ENCODE measurements around the gene MTFR1L.

The MTFR1L gene

DNA sequence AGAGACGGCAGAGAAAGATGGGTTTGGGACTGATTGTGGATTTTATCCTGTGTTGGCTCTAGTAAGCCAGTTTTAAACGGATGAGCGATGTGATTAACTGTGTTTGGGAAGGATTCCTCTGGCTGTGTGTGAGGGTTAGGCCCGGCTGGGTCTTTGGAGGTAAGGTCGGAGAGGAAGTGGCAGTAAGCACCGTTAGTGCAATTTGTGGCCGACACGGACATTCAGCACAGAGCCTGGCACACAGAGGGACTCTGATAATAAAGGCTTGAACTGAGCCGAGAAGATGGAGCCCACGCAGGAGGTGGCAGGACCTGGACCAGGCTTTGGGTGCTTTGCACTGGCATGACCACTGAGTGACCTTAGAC is 1.3 kb downstream of the MTFR1L start:
- 0 out of 2 replicates have a peak, but pooled peaks have one; percentile 22 for TF ChIP-seq MYC (IDR thresholded peaks at IDR 0.05; ENCODE audit: low read depth, low read length)
- TF ChIP-seq, protein P1, sequence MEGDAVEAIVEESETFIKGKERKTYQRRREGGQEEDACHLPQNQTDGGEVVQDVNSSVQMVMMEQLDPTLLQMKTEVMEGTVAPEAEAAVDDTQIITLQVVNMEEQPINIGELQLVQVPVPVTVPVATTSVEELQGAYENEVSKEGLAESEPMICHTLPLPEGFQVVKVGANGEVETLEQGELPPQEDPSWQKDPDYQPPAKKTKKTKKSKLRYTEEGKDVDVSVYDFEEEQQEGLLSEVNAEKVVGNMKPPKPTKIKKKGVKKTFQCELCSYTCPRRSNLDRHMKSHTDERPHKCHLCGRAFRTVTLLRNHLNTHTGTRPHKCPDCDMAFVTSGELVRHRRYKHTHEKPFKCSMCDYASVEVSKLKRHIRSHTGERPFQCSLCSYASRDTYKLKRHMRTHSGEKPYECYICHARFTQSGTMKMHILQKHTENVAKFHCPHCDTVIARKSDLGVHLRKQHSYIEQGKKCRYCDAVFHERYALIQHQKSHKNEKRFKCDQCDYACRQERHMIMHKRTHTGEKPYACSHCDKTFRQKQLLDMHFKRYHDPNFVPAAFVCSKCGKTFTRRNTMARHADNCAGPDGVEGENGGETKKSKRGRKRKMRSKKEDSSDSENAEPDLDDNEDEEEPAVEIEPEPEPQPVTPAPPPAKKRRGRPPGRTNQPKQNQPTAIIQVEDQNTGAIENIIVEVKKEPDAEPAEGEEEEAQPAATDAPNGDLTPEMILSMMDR (IDR thresholded peaks at IDR 0.05; ENCODE audit: low read depth, low read length), result no peak
- TF ChIP-seq POLR2A (IDR thresholded peaks at IDR 0.05; ENCODE audit: extremely low read depth, insufficient read length), result no peak
- TF ChIP-seq, protein P2, sequence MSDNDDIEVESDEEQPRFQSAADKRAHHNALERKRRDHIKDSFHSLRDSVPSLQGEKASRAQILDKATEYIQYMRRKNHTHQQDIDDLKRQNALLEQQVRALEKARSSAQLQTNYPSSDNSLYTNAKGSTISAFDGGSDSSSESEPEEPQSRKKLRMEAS (IDR thresholded peaks at IDR 0.05; ENCODE audit: low read depth, low read length), result no peak
- peak; percentile 58 for DNase-seq (ENCODE audit: low read depth)
- H3K4me3 ChIP-seq (ENCODE audit: low read depth, low read length), result peak overlapping the region; percentile 78

DNA sequence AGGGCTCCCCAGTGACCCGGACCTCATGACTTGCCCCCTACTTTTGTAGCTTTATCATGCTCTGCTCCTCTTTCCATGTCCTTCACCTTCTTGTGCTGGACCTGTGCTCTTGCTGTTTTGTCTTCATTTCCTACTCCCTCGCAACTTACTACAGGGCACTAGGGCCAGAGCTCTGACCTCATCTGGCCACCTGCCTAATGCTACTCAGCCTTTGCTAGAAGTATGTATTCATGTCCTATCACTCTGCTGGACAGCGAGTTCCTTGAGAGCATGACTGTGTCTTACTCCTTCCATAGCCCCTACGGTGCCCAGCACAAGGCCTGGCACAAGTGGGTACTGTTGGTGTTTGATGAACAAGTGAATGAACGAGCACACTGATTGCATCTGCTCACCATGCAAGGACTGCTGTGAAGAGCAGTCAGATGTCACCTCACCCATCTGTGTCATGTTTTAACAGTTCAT is 1.9 kb downstream of the MTFR1L start:
- no peak for DNase-seq (ENCODE audit: low read depth)
- TF ChIP-seq MYC (IDR thresholded peaks at IDR 0.05; ENCODE audit: low read depth, low read length) (0 out of 2 replicates have a peak, but pooled peaks have one; percentile 7), POLR2A (IDR thresholded peaks at IDR 0.05; ENCODE audit: extremely low read depth, insufficient read length) (no peak)
- TF ChIP-seq, protein P1 (IDR thresholded peaks at IDR 0.05; ENCODE audit: low read depth, low read length), result no peak
- TF ChIP-seq, protein P2 (IDR thresholded peaks at IDR 0.05; ENCODE audit: low read depth, low read length), result no peak
- peak overlapping the region; percentile 78 for H3K4me3 ChIP-seq (ENCODE audit: low read depth, low read length)

DNA sequence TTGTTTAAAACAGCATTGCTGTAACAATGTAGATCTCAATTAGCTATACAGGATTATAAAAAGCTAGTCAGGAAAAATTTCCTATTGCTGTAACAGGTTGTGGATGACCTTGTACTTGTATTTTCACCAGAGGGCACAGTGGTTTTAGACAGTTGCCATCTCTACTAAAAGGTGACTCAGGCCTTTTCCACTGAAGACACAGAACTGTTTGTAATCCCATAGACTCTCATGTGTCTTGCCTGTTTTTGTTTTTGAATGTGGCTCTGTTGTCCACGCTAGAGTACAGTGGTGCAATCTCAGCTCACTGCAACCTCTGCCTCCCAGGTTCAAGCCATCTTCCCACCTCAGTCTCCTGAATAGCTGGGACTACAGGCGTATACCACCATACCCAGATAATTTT is 5.9 kb downstream of the MTFR1L start:
- no peak overlapping the region for H3K4me3 ChIP-seq (ENCODE audit: low read depth, low read length)
- TF ChIP-seq MYC (IDR thresholded peaks at IDR 0.05; ENCODE audit: low read depth, low read length), result no peak
- no peak for TF ChIP-seq POLR2A (IDR thresholded peaks at IDR 0.05; ENCODE audit: extremely low read depth, insufficient read length)
- TF ChIP-seq, protein P1 (IDR thresholded peaks at IDR 0.05; ENCODE audit: low read depth, low read length), result no peak
- TF ChIP-seq, protein P2 (IDR thresholded peaks at IDR 0.05; ENCODE audit: low read depth, low read length), result no peak
- no peak for DNase-seq (ENCODE audit: low read depth)

DNA sequence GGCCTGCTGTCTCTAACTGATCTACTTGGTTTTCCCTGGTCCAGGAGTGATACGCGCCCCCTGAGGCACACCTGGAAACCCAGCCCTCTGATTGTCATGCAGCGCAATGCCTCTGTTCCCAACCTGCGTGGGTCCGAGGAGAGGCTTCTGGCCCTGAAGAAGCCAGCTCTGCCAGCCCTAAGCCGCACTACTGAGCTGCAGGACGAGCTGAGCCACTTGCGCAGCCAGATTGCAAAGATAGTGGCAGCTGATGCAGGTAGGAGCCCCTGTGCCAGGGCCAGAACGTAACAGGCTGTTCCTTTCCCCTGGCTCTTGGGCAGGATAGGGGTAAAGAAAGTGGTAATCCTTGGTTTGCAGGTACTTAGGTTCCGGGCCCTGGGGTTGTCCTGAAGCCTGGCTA is 6.8 kb downstream of the MTFR1L start:
- H3K4me3 ChIP-seq (ENCODE audit: low read depth, low read length), result no peak overlapping the region
- TF ChIP-seq, protein P1 (IDR thresholded peaks at IDR 0.05; ENCODE audit: low read depth, low read length), result no peak
- TF ChIP-seq, protein P2 (IDR thresholded peaks at IDR 0.05; ENCODE audit: low read depth, low read length), result no peak
- TF ChIP-seq POLR2A (IDR thresholded peaks at IDR 0.05; ENCODE audit: extremely low read depth, insufficient read length) (no peak), MYC (IDR thresholded peaks at IDR 0.05; ENCODE audit: low read depth, low read length) (no peak)
- no peak for DNase-seq (ENCODE audit: low read depth)

DNA sequence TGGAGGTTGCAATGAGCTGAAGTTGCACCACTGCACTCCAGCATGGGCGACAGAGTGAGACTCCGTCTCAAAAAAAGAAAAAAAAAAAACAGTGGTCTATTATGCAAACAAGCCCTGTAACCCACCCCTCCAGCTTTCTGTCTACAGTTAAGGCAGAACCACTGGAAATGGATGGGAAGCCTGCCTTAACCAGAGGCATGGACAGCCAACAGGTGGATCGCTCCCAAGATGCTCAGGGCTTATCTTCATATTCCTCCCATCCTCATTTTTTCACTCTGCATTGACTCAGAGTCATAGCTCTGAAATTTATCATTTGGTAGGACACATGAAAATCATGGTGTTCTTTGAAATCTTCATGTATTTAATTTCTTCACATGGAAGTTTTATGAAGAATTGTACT is 8.7 kb downstream of the MTFR1L start:
- H3K4me3 ChIP-seq (ENCODE audit: low read depth, low read length), result no peak overlapping the region
- no peak for DNase-seq (ENCODE audit: low read depth)
- TF ChIP-seq MYC (IDR thresholded peaks at IDR 0.05; ENCODE audit: low read depth, low read length), result no peak
- TF ChIP-seq, protein P2 (IDR thresholded peaks at IDR 0.05; ENCODE audit: low read depth, low read length), result no peak
- no peak for TF ChIP-seq POLR2A (IDR thresholded peaks at IDR 0.05; ENCODE audit: extremely low read depth, insufficient read length)
- TF ChIP-seq, protein P1 (IDR thresholded peaks at IDR 0.05; ENCODE audit: low read depth, low read length), result no peak
